Liver (tissue), 9 donors: Measurements from ENCODE around the gene LATS2. TPM values are rescaled to one million over a fixed set of nuclear protein-coding genes. Genes with fewer than 3 reads are reported as not detected.

Source experiments
- DNase-seq: peaks from one replicate; pipeline ENCODE4 v3.0.0-alpha.2; 2017; ENCODE audit warnings: low spot score
- H3K27ac ChIP-seq, 2 donors: one replicate each; pipeline ENCODE4 v1.7.0; 2013; ENCODE audit warnings: inconsistent platforms in 2 of 2, low read length in 2 of 2, control low read depth in 1 of 2, low read depth in 1 of 2, mild to moderate bottlenecking in 1 of 2
- H3K27me3 ChIP-seq, 4 donors: one replicate each; pipeline versions ENCODE4 v1.6.1 to v1.7.0; 2013; ENCODE audit warnings: low read length in 3 of 4, inconsistent platforms in 1 of 4, mild to moderate bottlenecking in 1 of 4, moderate library complexity in 1 of 4; ENCODE audit not compliant: control insufficient read depth in 4 of 4, insufficient read depth in 4 of 4
- H3K36me3 ChIP-seq, 4 donors: one replicate each; pipeline versions ENCODE4 v1.6.1 to v1.7.0; 2013; ENCODE audit warnings: low read length in 3 of 4, mild to moderate bottlenecking in 3 of 4, low read depth in 1 of 4, moderate library complexity in 1 of 4; ENCODE audit not compliant: control insufficient read depth in 4 of 4, insufficient read depth in 3 of 4
- H3K4me1 ChIP-seq, 4 donors: one replicate each; pipeline versions ENCODE4 v1.6.1 to v1.7.0; 2013; ENCODE audit warnings: low read length in 3 of 4, mild to moderate bottlenecking in 3 of 4, moderate library complexity in 1 of 4; ENCODE audit not compliant: control insufficient read depth in 4 of 4, insufficient read depth in 4 of 4
- H3K4me3 ChIP-seq, 3 donors: one replicate each; pipeline versions ENCODE4 v1.6.1 to v1.7.0; 2013; ENCODE audit warnings: low read length in 3 of 3, control low read depth in 1 of 3, low read depth in 1 of 3, mild to moderate bottlenecking in 1 of 3
- H3K9ac ChIP-seq, 2 donors: one replicate each; pipeline ENCODE4 v1.7.0; 2013; ENCODE audit warnings: low read length in 2 of 2, mild to moderate bottlenecking in 2 of 2, moderate library complexity in 2 of 2, control low read depth in 1 of 2, low read depth in 1 of 2
- H3K9me3 ChIP-seq, 4 donors: one replicate each; pipeline versions ENCODE4 v1.6.1 to v1.7.0; 2013; ENCODE audit warnings: low read length in 3 of 4; ENCODE audit not compliant: control insufficient read depth in 4 of 4
- EGR1 ChIP-seq, 2 donors: IDR thresholded peaks; 2 replicates each; pipeline ENCODE4 v1.6.1; 2016 to 2018; ENCODE audit warnings: antibody characterized with exemption in 2 of 2, low read depth in 2 of 2
- FOXA1 ChIP-seq: IDR thresholded peaks from 2 replicates; pipeline ENCODE4 v1.6.1; 2016; ENCODE audit warnings: antibody characterized with exemption
- FOXA2 ChIP-seq: IDR thresholded peaks from 2 replicates; pipeline ENCODE4 v1.6.1; 2016; ENCODE audit warnings: antibody characterized with exemption
- GABPA ChIP-seq, 2 donors: IDR thresholded peaks in 1 of 2; conservative IDR thresholded peaks in 1 of 2; 2 replicates each; pipeline ENCODE4 v1.6.1; 2016; ENCODE audit warnings: antibody characterized with exemption in 2 of 2, mild to moderate bottlenecking in 1 of 2, moderate library complexity in 1 of 2
- HNF4A ChIP-seq, 2 donors: conservative IDR thresholded peaks; 2 replicates each; pipeline ENCODE4 v1.6.1; 2016; ENCODE audit warnings: antibody characterized with exemption in 2 of 2, mild to moderate bottlenecking in 2 of 2
- JUND ChIP-seq, 2 donors: IDR thresholded peaks; 2 replicates each; pipeline ENCODE4 v1.6.1; 2016; ENCODE audit warnings: antibody characterized with exemption in 2 of 2
- NR2F2 ChIP-seq: IDR thresholded peaks from 2 replicates; pipeline ENCODE4 v1.6.1; 2016; ENCODE audit warnings: antibody characterized with exemption
- RAD21 ChIP-seq, 2 donors: IDR thresholded peaks; 2 replicates each; pipeline ENCODE4 v1.6.1; 2016; ENCODE audit warnings: antibody characterized with exemption in 2 of 2, mild to moderate bottlenecking in 2 of 2
- RXRA ChIP-seq, 2 donors: IDR thresholded peaks; 2 replicates each; pipeline ENCODE4 v1.6.1; 2017 to 2018; ENCODE audit warnings: antibody characterized with exemption in 2 of 2, mild to moderate bottlenecking in 1 of 2
- SP1 ChIP-seq: IDR thresholded peaks from 2 replicates; pipeline ENCODE4 v1.6.1; 2018; ENCODE audit warnings: antibody characterized with exemption, mild to moderate bottlenecking
- TAF1 ChIP-seq: conservative IDR thresholded peaks from 2 replicates; pipeline ENCODE4 v1.6.1; 2016; ENCODE audit warnings: antibody characterized with exemption, mild to moderate bottlenecking
- YY1 ChIP-seq: IDR thresholded peaks from 2 replicates; pipeline ENCODE4 v1.6.1; 2016; ENCODE audit warnings: antibody characterized with exemption, mild to moderate bottlenecking
- ZBTB33 ChIP-seq: IDR thresholded peaks from 2 replicates; pipeline ENCODE4 v1.6.1; 2016; ENCODE audit warnings: antibody characterized with exemption
- WGBS: extraction: QIAGEN DNeasy Blood & Tissue Kit; methylation state at CpG from one replicate; pipeline ENCODE4 v1.1.7; 2013; 5-methylcytosine and 5-hydroxymethylcytosine counted together
- polyA plus RNA-seq, 2 donors: library from polyadenylated mRNA; stranded (reverse) in 1 of 2; unstranded in 1 of 2; fragments of 200-250 nt in 1 of 2; fragments of >200 nt in 1 of 2; fragmentation: Nextera tagmentation in 1 of 2; extraction: Ambion mirVana in 1 of 2; gene quantifications; one replicate each; pipeline versions ENCODE4 v1.2.1 to v1.2.3, GENCODE V29; 2013 to 2015
- total RNA-seq, 2 donors: library from RNA; depleted of rRNA; stranded (reverse); fragments of >200 nt; gene quantifications; one replicate each; pipeline ENCODE4 v1.2.3, GENCODE V29; 2014
- TF ChIP-seq, protein P1 (sequence below): IDR thresholded peaks from 2 replicates; pipeline ENCODE4 v1.6.1; 2016; ENCODE audit warnings: antibody characterized with exemption
- TF ChIP-seq, protein P2 (sequence below): fragments of 150-350 bp; IDR thresholded peaks from 2 replicates; pipeline ENCODE4 v1.5.1; 2017; ENCODE audit warnings: improper control_type of control experiment, low read depth, low read length; ENCODE audit not compliant: missing input control
- TF ChIP-seq, protein P3 (sequence below): IDR thresholded peaks from 2 replicates; pipeline ENCODE4 v1.6.1; 2016; ENCODE audit warnings: antibody characterized with exemption, mild to moderate bottlenecking
- donor health status: healthy.
- donor health status: healthy.
- donor health status: healthy.
- donor health status: healthy.
- donor health status: healthy.

The LATS2 gene
- total and polyA plus RNA-seq, 4 donors, result 1.6 to 7.0 (median 4.4) TPM

- TF ChIP-seq, protein P1, sequence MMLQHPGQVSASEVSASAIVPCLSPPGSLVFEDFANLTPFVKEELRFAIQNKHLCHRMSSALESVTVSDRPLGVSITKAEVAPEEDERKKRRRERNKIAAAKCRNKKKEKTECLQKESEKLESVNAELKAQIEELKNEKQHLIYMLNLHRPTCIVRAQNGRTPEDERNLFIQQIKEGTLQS, result no peak
Observed at GRCh38 chr13:20940083-20940482, 121.3 kb downstream of the LATS2 start (continued).

- no peak overlapping the region for H3K9ac ChIP-seq
- TF ChIP-seq RXRA (IDR thresholded peaks at IDR 0.05), result no peak
- no peak for TF ChIP-seq GABPA (IDR thresholded peaks at IDR 0.05 in 1 of 2, conservative IDR thresholded peaks at IDR 0.05 in 1 of 2)
- no peak for TF ChIP-seq FOXA2
- TF ChIP-seq NR2F2, result no peak
- TF ChIP-seq FOXA1, result no peak
- TF ChIP-seq, protein P2, sequence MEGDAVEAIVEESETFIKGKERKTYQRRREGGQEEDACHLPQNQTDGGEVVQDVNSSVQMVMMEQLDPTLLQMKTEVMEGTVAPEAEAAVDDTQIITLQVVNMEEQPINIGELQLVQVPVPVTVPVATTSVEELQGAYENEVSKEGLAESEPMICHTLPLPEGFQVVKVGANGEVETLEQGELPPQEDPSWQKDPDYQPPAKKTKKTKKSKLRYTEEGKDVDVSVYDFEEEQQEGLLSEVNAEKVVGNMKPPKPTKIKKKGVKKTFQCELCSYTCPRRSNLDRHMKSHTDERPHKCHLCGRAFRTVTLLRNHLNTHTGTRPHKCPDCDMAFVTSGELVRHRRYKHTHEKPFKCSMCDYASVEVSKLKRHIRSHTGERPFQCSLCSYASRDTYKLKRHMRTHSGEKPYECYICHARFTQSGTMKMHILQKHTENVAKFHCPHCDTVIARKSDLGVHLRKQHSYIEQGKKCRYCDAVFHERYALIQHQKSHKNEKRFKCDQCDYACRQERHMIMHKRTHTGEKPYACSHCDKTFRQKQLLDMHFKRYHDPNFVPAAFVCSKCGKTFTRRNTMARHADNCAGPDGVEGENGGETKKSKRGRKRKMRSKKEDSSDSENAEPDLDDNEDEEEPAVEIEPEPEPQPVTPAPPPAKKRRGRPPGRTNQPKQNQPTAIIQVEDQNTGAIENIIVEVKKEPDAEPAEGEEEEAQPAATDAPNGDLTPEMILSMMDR, result no peak
- TF ChIP-seq YY1, result no peak
- no peak for TF ChIP-seq JUND (IDR thresholded peaks at IDR 0.05)
- TF ChIP-seq EGR1 (IDR thresholded peaks at IDR 0.05; ENCODE audit: low read depth in 2 of 2), result no peak
- TF ChIP-seq, protein P1, result no peak
- TF ChIP-seq HNF4A (conservative IDR thresholded peaks at IDR 0.05), result no peak
- TF ChIP-seq ZBTB33, result no peak
- TF ChIP-seq TAF1, result no peak
- 45% methylated on average over 4 of the region's 4 CpGs for WGBS
- no peak for DNase-seq
- no peaks in the 10 kb centered on the region for H3K27me3 ChIP-seq
- H3K9me3 ChIP-seq, result no peaks in the 10 kb centered on the region
- no peak overlapping the region for H3K27ac ChIP-seq
- peaks cover 0 to 3% (median 1%) of the 10 kb centered on the region in 4 donors for H3K4me1 ChIP-seq
- H3K4me3 ChIP-seq, result no peak overlapping the region
- H3K36me3 ChIP-seq, result no peaks in the 10 kb centered on the region
Observed at GRCh38 chr13:20939662-20940061, 121.7 kb downstream of the LATS2 start.

- no peak for TF ChIP-seq FOXA2
- TF ChIP-seq NR2F2, result no peak
- TF ChIP-seq HNF4A (conservative IDR thresholded peaks at IDR 0.05), result no peak
- no peak for TF ChIP-seq RAD21 (IDR thresholded peaks at IDR 0.05)
- no peak for TF ChIP-seq SP1
- TF ChIP-seq, protein P1, result no peak
- TF ChIP-seq FOXA1, result no peak
- no peak for TF ChIP-seq YY1
- TF ChIP-seq, protein P2, result no peak
- no peak for TF ChIP-seq TAF1
- TF ChIP-seq GABPA (IDR thresholded peaks at IDR 0.05 in 1 of 2, conservative IDR thresholded peaks at IDR 0.05 in 1 of 2), result no peak
- TF ChIP-seq, protein P3, sequence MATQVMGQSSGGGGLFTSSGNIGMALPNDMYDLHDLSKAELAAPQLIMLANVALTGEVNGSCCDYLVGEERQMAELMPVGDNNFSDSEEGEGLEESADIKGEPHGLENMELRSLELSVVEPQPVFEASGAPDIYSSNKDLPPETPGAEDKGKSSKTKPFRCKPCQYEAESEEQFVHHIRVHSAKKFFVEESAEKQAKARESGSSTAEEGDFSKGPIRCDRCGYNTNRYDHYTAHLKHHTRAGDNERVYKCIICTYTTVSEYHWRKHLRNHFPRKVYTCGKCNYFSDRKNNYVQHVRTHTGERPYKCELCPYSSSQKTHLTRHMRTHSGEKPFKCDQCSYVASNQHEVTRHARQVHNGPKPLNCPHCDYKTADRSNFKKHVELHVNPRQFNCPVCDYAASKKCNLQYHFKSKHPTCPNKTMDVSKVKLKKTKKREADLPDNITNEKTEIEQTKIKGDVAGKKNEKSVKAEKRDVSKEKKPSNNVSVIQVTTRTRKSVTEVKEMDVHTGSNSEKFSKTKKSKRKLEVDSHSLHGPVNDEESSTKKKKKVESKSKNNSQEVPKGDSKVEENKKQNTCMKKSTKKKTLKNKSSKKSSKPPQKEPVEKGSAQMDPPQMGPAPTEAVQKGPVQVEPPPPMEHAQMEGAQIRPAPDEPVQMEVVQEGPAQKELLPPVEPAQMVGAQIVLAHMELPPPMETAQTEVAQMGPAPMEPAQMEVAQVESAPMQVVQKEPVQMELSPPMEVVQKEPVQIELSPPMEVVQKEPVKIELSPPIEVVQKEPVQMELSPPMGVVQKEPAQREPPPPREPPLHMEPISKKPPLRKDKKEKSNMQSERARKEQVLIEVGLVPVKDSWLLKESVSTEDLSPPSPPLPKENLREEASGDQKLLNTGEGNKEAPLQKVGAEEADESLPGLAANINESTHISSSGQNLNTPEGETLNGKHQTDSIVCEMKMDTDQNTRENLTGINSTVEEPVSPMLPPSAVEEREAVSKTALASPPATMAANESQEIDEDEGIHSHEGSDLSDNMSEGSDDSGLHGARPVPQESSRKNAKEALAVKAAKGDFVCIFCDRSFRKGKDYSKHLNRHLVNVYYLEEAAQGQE, result no peak
- 78% methylated on average over 6 of the region's 6 CpGs for WGBS
- H3K9me3 ChIP-seq, result no peaks in the 10 kb centered on the region
- H3K27ac ChIP-seq, result no peak overlapping the region
- H3K4me3 ChIP-seq, result no peak overlapping the region
- no peaks in the 10 kb centered on the region for H3K36me3 ChIP-seq
- H3K27me3 ChIP-seq, result no peaks in the 10 kb centered on the region
- no peak for DNase-seq
- peaks cover 0 to 3% (median under 1%) of the 10 kb centered on the region in 4 donors for H3K4me1 ChIP-seq
- H3K9ac ChIP-seq, result no peak overlapping the region
Observed at GRCh38 chr13:20938302-20938701, 123.1 kb downstream of the LATS2 start.
